Activated CD4-positive, alpha-beta memory T cell treated with anti-CD3 and anti-CD28 coated beads, Interleukin-2, amount 10 ng/mL, durations not matched to agents 7 days and 5 days (primary cell): ENCODE results near the gene GLT8D1. TPM values are rescaled to one million over a fixed set of nuclear protein-coding genes. Genes with fewer than 3 reads are reported as not detected.
"Not testable (repeated sequence)": the region's sequence is repeated elsewhere in the genome, so short reads cannot be mapped to it uniquely, and the experiment has no call there.

Experiments used
- CTCF ChIA-PET: fragments of 350-600 bp; sonication (Branson Sonifier 250); formaldehyde crosslinking; loops from one replicate; lab custom pipeline; 2021; ENCODE audit warnings: antibody characterized with exemption, inconsistent platforms; lab: Charles Lee
- POLR2A ChIA-PET: fragments of 350-600 bp; sonication (Branson Sonifier 250); formaldehyde crosslinking; loops from one replicate; lab custom pipeline; 2021; ENCODE audit warnings: antibody characterized with exemption; lab: Charles Lee
- DNase-seq: peaks from one replicate; pipeline ENCODE4 v3.0.0-alpha.2; 2020
- H3K27ac Mint-ChIP-seq: one replicate; pipeline ENCODE4 v1.8.0; 2021; ENCODE audit warnings: mild to moderate bottlenecking, mixed read lengths
- H3K27me3 Mint-ChIP-seq: one replicate; pipeline ENCODE4 v1.8.0; 2021; ENCODE audit warnings: mixed read lengths
- H3K36me3 Mint-ChIP-seq: one replicate; pipeline ENCODE4 v1.8.0; 2021; ENCODE audit warnings: low read depth, mixed read lengths
- H3K4me1 Mint-ChIP-seq: one replicate; pipeline ENCODE4 v1.8.0; 2021; ENCODE audit warnings: mixed read lengths
- H3K4me3 Mint-ChIP-seq: one replicate; pipeline ENCODE4 v1.8.0; 2021; ENCODE audit warnings: mild to moderate bottlenecking, mixed read lengths
- H3K9me3 Mint-ChIP-seq: one replicate; pipeline ENCODE4 v1.8.0; 2021; ENCODE audit warnings: mixed read lengths
- total RNA-seq, 2 experiments: library from RNA; stranded (reverse); gene quantifications; one replicate each; pipeline ENCODE4 v1.2.3, GENCODE V29; 2021

The GLT8D1 gene
- total RNA-seq: 10 to 100 TPM; 43.4 to 46.7 TPM

DNA sequence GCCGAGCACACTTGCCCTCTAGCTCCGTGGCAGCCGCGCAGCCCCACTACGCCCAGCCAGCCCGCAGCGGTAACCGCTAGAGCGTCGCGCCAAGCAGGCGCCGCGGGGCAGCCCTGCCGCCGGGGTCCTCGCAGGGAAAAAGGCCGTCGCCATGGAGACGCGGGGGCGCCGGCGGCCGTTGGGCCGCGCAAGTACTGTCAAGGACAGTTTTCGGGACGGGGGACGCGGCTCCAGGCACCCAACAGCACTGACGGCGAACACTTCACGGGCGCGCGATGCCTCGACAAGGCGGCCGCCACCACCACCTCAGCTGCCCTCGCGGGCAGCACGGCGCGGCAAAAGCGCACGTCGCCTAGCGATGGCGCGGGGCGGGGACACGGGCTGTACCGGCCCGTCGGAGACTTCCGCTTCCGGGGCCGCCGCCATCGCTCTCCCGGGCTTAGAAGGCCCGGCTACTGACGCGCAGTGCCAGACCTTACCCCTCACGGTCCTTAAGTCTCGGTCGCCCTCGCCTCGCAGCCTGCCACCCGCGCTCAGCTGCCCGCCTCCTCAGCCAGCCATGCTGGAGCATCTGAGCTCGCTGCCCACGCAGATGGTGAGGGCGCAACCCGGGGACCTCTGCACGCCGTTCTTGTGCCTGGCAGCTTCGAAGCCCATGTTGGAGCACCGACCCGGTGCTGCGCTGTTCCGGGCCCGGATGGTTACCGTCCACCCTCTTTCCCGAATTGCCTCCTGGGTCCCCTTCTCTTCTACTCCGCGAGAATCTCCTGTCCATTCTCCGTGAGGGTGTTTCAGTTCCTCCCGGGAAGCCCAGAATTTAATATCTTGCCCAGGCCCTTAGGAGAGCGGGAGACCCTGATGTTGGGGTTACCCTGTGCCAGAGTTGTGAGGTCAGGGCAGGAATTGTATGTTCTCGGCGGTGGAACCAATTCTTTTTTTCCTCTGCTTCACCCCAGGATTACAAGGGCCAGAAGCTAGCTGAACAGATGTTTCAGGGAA is at the start of gene GLT8D1, which contains the start of gene SPCS1:
TSS of gene GLT8D1 (minus strand) at position 104 of the 999 bp plus-strand sequence. CDS start 5,331 bp downstream, outside the sequence.
TSS of gene SPCS1 (plus strand) at position 419 of the 999 bp plus-strand sequence. CDS start at position 560, 141 bp downstream.
- H3K27me3 Mint-ChIP-seq: no peaks in the 10 kb centered on the region
- peaks cover 26% of the 10 kb centered on the region for H3K36me3 Mint-ChIP-seq
- CTCF ChIA-PET: interaction anchor here (0.7 to 1.4 kb wide), 4 partner anchors 19 to 229 kb away, joined by 3 to 4 read pairs (median 4); no protein-coding TSS in a partner anchor
- peak; percentile 86 for DNase-seq
- peaks cover 39% of the 10 kb centered on the region for H3K4me1 Mint-ChIP-seq
- POLR2A ChIA-PET: interaction anchor here (0.7 to 6.5 kb wide), 12 partner anchors 9 to 1060 kb away, joined by 3 to 78 read pairs (median 5); partner anchors contain the start of genes GNL3, PBRM1 and SFMBT1
- H3K9me3 Mint-ChIP-seq: no peaks in the 10 kb centered on the region
- peak within 1 kb of the TSS; percentile 86 for H3K27ac Mint-ChIP-seq
- peak within 1 kb of the TSS; percentile 95 for H3K4me3 Mint-ChIP-seq

DNA sequence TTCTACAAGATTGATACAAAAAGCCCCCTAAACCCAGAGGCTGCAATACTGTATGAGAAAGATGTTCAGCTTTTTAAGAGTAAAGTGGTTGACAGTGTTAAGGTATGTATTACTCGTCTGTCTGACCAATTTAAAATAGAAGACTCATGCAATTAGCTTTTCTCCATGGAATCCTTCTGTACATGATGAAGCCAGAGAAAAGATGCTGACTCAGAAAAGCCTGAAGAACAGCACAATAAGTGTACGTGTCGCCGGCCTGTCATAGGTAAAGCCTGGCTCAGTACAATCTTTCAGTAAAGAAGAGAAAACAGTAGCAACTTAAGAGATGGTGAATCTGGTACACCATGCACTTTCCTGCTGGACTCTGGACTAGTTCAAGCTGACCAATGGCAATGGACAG is 48.8 kb upstream of the GLT8D1 start:
- ChIA-PET POLR2A (no interaction called here), CTCF (no interaction called here)
- Mint-ChIP-seq H3K27ac (no peak overlapping the region), H3K4me1 (no peaks in the 10 kb centered on the region), H3K9me3 (no peaks in the 10 kb centered on the region), H3K27me3 (no peaks in the 10 kb centered on the region), H3K4me3 (no peak overlapping the region), H3K36me3 (peaks cover 32% of the 10 kb centered on the region)
- DNase-seq: no peak

DNA sequence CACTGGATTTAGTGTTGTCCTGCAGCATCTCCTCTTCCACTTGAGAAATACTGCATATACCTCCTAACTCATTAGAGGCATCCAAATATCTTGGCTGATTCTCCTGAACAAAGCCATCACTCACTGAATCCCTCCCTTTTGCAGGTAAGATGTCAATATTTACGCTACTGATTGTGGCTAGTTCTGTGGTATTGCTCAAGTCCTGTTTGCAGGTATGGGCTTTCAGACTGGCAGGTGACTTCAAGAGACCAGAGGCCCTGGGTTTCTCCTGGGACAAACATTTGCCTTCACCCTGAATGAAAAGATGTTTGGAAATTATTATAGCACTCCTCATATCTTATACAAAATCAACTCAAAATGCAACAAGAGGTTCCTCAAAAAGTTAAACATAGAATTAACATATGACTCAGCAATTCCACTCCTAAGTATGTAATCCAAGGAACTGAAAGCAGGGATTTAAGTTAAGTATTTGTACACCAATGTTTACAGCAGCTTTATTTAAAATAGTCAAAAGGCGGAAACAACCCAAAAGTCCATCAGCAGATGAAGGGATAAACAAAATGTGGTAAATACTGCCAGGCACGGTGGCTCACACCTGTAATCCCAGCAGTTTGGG is 46.6 kb upstream of the GLT8D1 start:
- ChIA-PET CTCF (no interaction called here), POLR2A (no interaction called here)
- Mint-ChIP-seq H3K9me3 (no peaks in the 10 kb centered on the region), H3K4me1 (no peaks in the 10 kb centered on the region), H3K36me3 (peaks cover 31% of the 10 kb centered on the region), H3K27ac (peak overlapping the region; percentile 26), H3K4me3 (no peak overlapping the region), H3K27me3 (no peaks in the 10 kb centered on the region)
- no peak for DNase-seq

GRCh38 chr3:52743721-52744120 is 38.1 kb upstream of the GLT8D1 start:
- POLR2A ChIA-PET: interaction anchor here (0.9 kb wide), 1 partner anchor 15 kb away, joined by 3 read pairs; no protein-coding TSS in a partner anchor
- no peak for DNase-seq
- Mint-ChIP-seq H3K4me3 (no peak overlapping the region), H3K27ac (no peak overlapping the region), H3K4me1 (no peaks in the 10 kb centered on the region), H3K36me3 (peaks cover 32% of the 10 kb centered on the region), H3K9me3 (no peaks in the 10 kb centered on the region), H3K27me3 (no peaks in the 10 kb centered on the region)
- CTCF ChIA-PET: interaction anchor here (1.3 to 1.6 kb wide), 2 partner anchors 77 to 180 kb away, joined by 3 to 5 read pairs; no protein-coding TSS in a partner anchor

- Mint-ChIP-seq H3K4me3 (no peak overlapping the region), H3K36me3 (peaks cover 27% of the 10 kb centered on the region), H3K9me3 (no peaks in the 10 kb centered on the region), H3K27me3 (no peaks in the 10 kb centered on the region), H3K27ac (no peak overlapping the region), H3K4me1 (no peaks in the 10 kb centered on the region)
- ChIA-PET CTCF (interaction anchor here (1.3 to 1.6 kb wide), 2 partner anchors 78 to 181 kb away, joined by 3 to 5 read pairs; no protein-coding TSS in a partner anchor), POLR2A (interaction anchor here (0.9 kb wide), 1 partner anchor 14 kb away, joined by 3 read pairs; no protein-coding TSS in a partner anchor)
- DNase-seq: no peak
These were observed 37.6 kb upstream of the GLT8D1 start for GRCh38 chr3:52743152-52743551.

GRCh38 chr3:52742418-52743041 is 36.9 kb upstream of the GLT8D1 start:
- no peak for DNase-seq
- H3K4me3 Mint-ChIP-seq: no peak overlapping the region
- H3K4me1 Mint-ChIP-seq: no peaks in the 10 kb centered on the region
- POLR2A ChIA-PET: no interaction called here
- CTCF ChIA-PET: interaction anchor here (0.6 to 1.6 kb wide), 6 partner anchors 41 to 368 kb away, joined by 3 to 6 read pairs (median 3); no protein-coding TSS in a partner anchor
- H3K27ac Mint-ChIP-seq: no peak overlapping the region
- peaks cover 27% of the 10 kb centered on the region for H3K36me3 Mint-ChIP-seq
- H3K9me3 Mint-ChIP-seq: no peaks in the 10 kb centered on the region
- H3K27me3 Mint-ChIP-seq: no peaks in the 10 kb centered on the region

DNA sequence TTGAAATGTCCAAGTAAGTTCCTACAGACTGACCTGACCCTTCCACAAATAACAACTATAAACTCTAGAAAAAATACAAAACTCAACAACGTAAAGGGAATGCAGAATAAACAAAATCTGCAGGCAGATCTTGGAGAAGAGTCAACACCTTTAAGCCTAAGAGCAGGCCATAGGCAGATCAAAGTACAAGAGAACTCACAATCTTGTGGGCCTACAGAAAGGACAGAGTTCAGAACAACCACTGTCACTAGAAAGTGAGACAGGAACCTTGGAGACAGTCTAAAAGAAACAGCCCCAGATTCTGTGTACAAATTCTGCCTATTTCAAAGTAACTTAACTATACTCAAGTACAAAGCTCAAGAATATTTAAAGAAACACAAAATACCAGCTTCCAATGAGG is 34.1 kb upstream of the GLT8D1 start:
- Mint-ChIP-seq H3K4me1 (no peaks in the 10 kb centered on the region), H3K36me3 (peaks cover 33% of the 10 kb centered on the region), H3K27ac (no peak overlapping the region), H3K27me3 (no peaks in the 10 kb centered on the region), H3K4me3 (no peak overlapping the region), H3K9me3 (peaks cover 4% of the 10 kb centered on the region)
- ChIA-PET POLR2A (interaction anchor here (1.1 kb wide), 1 partner anchor 305 kb away, joined by 4 read pairs; no protein-coding TSS in a partner anchor), CTCF (no interaction called here)
- DNase-seq: no peak

- POLR2A ChIA-PET: no interaction called here
- Mint-ChIP-seq H3K9me3 (peaks cover 47% of the 10 kb centered on the region), H3K4me1 (peaks cover 7% of the 10 kb centered on the region), H3K27ac (no peak overlapping the region), H3K4me3 (no peak overlapping the region), H3K36me3 (peaks cover 70% of the 10 kb centered on the region), H3K27me3 (no peaks in the 10 kb centered on the region)
- CTCF ChIA-PET: no interaction called here
- no peak for DNase-seq
These were observed 27.8 kb upstream of the GLT8D1 start for GRCh38 chr3:52733256-52733891.

DNA sequence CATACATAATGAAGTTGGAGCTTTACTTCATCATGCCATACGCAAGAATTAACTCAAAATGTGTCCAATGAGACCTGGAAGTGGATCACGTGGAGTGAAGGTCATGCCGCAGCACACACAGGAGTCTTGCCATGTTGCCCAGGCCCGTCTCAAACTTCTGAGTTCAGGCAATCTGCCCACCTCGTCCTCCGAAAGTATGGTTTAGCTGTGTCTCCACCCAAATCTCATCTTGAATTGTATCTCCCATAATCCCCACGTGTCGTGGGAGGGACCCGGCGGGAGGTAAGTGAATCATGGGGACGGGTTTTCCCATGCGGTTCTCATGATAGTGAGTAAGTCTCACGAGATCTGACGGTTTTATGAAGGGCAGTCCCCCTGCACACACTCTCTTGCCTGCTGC is 26.0 kb upstream of the GLT8D1 start:
- no peak overlapping the region for H3K27ac Mint-ChIP-seq
- peaks cover 70% of the 10 kb centered on the region for H3K36me3 Mint-ChIP-seq
- peaks cover 7% of the 10 kb centered on the region for H3K4me1 Mint-ChIP-seq

GRCh38 chr3:52730681-52731080 is 25.1 kb upstream of the GLT8D1 start:
- H3K36me3 Mint-ChIP-seq: peaks cover 65% of the 10 kb centered on the region
- DNase-seq: no peak
- H3K9me3 Mint-ChIP-seq: peaks cover 48% of the 10 kb centered on the region
- H3K4me1 Mint-ChIP-seq: peaks cover 7% of the 10 kb centered on the region
- H3K27ac Mint-ChIP-seq: peak overlapping the region; percentile 19
- POLR2A ChIA-PET: interaction anchor here (1.3 kb wide), 1 partner anchor 10 kb away, joined by 4 read pairs; no protein-coding TSS in a partner anchor
- CTCF ChIA-PET: no interaction called here
- no peak overlapping the region for H3K4me3 Mint-ChIP-seq
- H3K27me3 Mint-ChIP-seq: no peaks in the 10 kb centered on the region

More for the DNA sequence above, 26.0 kb upstream of the GLT8D1 start:
- ChIA-PET POLR2A (interaction anchor here (1.3 kb wide), 1 partner anchor 11 kb away, joined by 4 read pairs; no protein-coding TSS in a partner anchor), CTCF (interaction anchor here (0.6 kb wide), 1 partner anchor 69 kb away, joined by 4 read pairs; no protein-coding TSS in a partner anchor)
- no peak overlapping the region for H3K4me3 Mint-ChIP-seq
- H3K9me3 Mint-ChIP-seq: peaks cover 48% of the 10 kb centered on the region
- DNase-seq: no peak
- no peaks in the 10 kb centered on the region for H3K27me3 Mint-ChIP-seq

DNA sequence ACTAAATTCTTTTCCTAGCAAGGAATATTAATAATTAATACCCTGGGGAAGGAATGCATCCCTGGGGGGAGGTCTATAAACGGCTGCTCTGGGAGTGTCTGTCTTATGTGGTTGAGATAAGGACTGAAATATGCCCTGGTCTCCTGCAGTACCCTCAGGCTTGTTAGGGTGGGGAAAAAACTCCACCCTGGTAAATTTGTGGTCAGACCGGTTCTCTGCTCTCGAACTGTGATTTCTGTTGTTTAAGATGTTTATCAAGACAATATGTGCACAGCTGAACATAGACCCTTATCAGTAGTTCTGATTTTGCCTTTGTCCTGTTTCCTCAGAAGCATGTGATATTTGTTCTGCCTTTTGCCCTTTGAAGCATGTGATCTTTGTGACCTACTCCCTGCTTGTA is 23.2 kb upstream of the GLT8D1 start:
- H3K4me3 Mint-ChIP-seq, H3K27me3 Mint-ChIP-seq, CTCF ChIA-PET, H3K27ac Mint-ChIP-seq, H3K4me1 Mint-ChIP-seq, DNase-seq: not testable (repeated sequence)
- Mint-ChIP-seq H3K36me3 (peaks cover 49% of the 10 kb centered on the region), H3K9me3 (peaks cover 42% of the 10 kb centered on the region)
- POLR2A ChIA-PET: interaction anchor here (1.2 to 1.4 kb wide), 2 partner anchors 10 to 15 kb away, joined by 3 read pairs; no protein-coding TSS in a partner anchor

- H3K27me3 Mint-ChIP-seq: no peaks in the 10 kb centered on the region
- peaks cover 23% of the 10 kb centered on the region for H3K4me1 Mint-ChIP-seq
- H3K9me3 Mint-ChIP-seq: peaks cover 10% of the 10 kb centered on the region
- no peak for DNase-seq
- H3K36me3 Mint-ChIP-seq: peaks cover 15% of the 10 kb centered on the region
- ChIA-PET POLR2A (no interaction called here), CTCF (no interaction called here)
- no peak overlapping the region for H3K27ac Mint-ChIP-seq
- no peak overlapping the region for H3K4me3 Mint-ChIP-seq
These were observed 18.9 kb upstream of the GLT8D1 start for GRCh38 chr3:52724511-52724910.
